GM23248 (cell line): ENCODE measurements around the gene CALR3.

Experiments
- EZH2 ChIP-seq: fragments of 200-600 bp; sonication (generic); IDR thresholded peaks from 2 replicates; pipeline ENCODE4 v1.6.1; 2018; ENCODE audit warnings: antibody characterized with exemption, mild to moderate bottlenecking; ENCODE audit not compliant: insufficient read depth, poor library complexity, severe bottlenecking
- EZH2phosphoT487 ChIP-seq: fragments of 200-600 bp; sonication (generic); IDR thresholded peaks from 2 replicates; pipeline ENCODE4 v1.6.1; 2018; ENCODE audit warnings: antibody characterized with exemption, moderate library complexity, mild to moderate bottlenecking, low read depth; ENCODE audit not compliant: insufficient read depth

DNA sequence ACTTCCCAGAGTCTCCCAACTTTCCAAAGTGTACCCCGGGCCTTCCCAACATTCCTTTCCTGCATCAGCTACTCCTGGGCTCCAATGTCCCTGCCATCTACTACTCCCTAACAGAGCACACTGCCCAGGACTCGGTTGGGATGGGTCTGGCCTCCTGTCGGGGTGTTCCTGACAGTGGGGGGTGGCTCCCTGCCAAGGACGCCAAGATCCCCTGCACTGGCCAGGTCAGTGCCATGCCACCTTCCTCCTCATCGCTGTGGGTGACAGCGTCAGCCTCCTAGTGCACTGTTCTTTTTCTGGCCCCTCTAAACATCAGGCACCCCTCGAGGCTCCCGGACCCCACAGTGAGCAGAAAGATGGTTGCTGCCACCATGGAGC lies 38.0 kb downstream of the CALR3 start:
- TF ChIP-seq EZH2 (no peak), EZH2phosphoT487 (no peak)
